ENCODE results near the gene G6PC2. TPM values are rescaled to one million over a fixed set of nuclear protein-coding genes. Genes with fewer than 3 reads are reported as not detected.
A peak's percentile ranks its signal among the peaks of the same experiment; 100 is the strongest.

G6PC2 gene
- total RNA-seq, 1 experiment from 2014 or later = not detected

DNA sequence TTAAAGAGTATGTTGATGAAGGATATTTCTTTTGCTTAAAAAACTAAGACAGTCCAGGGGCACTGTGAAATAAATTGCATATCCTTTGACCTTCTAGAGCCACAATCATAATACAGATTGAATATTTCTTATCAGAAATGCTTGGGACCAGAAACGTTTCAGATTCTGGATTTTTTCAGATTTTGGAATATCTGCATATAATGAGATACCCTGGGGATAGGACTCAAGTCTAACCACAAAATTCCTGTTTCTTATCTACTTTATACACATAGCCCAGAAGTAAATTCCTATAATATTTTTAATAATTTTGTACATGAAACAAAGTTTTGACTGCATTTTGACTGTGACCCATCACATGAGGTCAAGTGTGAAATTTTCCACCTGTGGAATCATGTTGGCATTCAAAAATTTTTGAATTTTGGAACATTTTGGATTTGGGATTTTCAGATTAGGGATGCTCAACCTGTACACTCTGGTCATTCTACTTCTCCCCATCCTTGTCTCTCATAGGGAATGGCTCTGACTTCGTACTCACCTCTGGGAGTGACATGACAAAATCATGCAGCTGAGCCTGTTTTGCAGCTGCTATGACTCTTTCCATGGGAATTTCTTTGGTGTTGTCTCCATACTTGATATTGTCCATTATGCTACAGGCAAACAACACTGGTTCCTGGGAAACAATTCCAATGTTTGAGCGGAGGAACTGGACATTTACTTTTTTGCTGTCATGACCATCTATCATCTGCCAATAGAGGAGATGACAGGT is 25.7 kb downstream of the G6PC2 start:
- ChIA-PET CTCF (no interaction called here), POLR2A (ENCODE audit: unreplicated experiment) (no interaction called here)
- DNase-seq = peak; percentile 43
- intact Hi-C loops (cut with micrococcal nuclease) = no loop called here
- Histone ChIP-seq H3K27ac (ENCODE audit: low read length) (no peak overlapping the region), H3F3A (ENCODE audit: low read length, unreplicated experiment) (no peaks in the 10 kb centered on the region), H3K27me3 (ENCODE audit: low read length) (peaks cover 46% of the 10 kb centered on the region), H4K20me1 (ENCODE audit: low read length) (no peaks in the 10 kb centered on the region), H3K4me1 (ENCODE audit: insufficient read depth, low read length) (no peaks in the 10 kb centered on the region), H3K4me3 (ENCODE audit: low read length) (no peak overlapping the region), H3K9me2 (replicated peaks; ENCODE audit: low read length) (no peaks in the 10 kb centered on the region), H2AFZ (ENCODE audit: low read length) (no peak overlapping the region), H3K9me3 (ENCODE audit: low read length) (no peaks in the 10 kb centered on the region), H3K36me3 (ENCODE audit: low read depth, low read length) (no peaks in the 10 kb centered on the region), H3K4me2 (ENCODE audit: low read length) (no peak overlapping the region), H3K9ac (ENCODE audit: low read length) (no peak overlapping the region), H3K79me2 (ENCODE audit: low read length) (no peaks in the 10 kb centered on the region)
- BruUV-seq (replicated peaks) = no TSS peak
- ATAC-seq = no peak
- no peak for TF ChIP-seq EZH2phosphoT487 (IDR thresholded peaks at IDR 0.05; ENCODE audit: borderline replicate concordance, low read length)
- no peak for TF ChIP-seq CTCF (conservative IDR thresholded peaks at IDR 0.05; ENCODE audit: low read depth, low read length)
- TF ChIP-seq EZH2 (IDR thresholded peaks at IDR 0.05; ENCODE audit: low read length, unreplicated experiment) = no peak

- ChIA-PET CTCF (no interaction called here), POLR2A (ENCODE audit: unreplicated experiment) (interaction anchor here (0.5 kb wide), 1 partner anchor 167 kb away, joined by 3 read pairs; no protein-coding TSS in a partner anchor)
- H4K20me1 ChIP-seq (ENCODE audit: low read length) = no peaks in the 10 kb centered on the region
- H3K9ac ChIP-seq (ENCODE audit: low read length) = no peak overlapping the region
- ATAC-seq (no peak), DNase-seq (no peak)
- H3K27me3 ChIP-seq (ENCODE audit: low read length) = peaks cover 35% of the 10 kb centered on the region
- no peaks in the 10 kb centered on the region for H3K36me3 ChIP-seq (ENCODE audit: low read depth, low read length)
- no peaks in the 10 kb centered on the region for H3K9me3 ChIP-seq (ENCODE audit: low read length)
- no peaks in the 10 kb centered on the region for H3K9me2 ChIP-seq (replicated peaks; ENCODE audit: low read length)
- no peak overlapping the region for H3K27ac ChIP-seq (ENCODE audit: low read length)
- no peaks in the 10 kb centered on the region for H3F3A ChIP-seq (ENCODE audit: low read length, unreplicated experiment)
- BruUV-seq (replicated peaks) = no TSS peak
- no peak overlapping the region for H2AFZ ChIP-seq (ENCODE audit: low read length)
- no peak overlapping the region for H3K4me2 ChIP-seq (ENCODE audit: low read length)
- H3K4me3 ChIP-seq (ENCODE audit: low read length) = no peak overlapping the region
- no peaks in the 10 kb centered on the region for H3K79me2 ChIP-seq (ENCODE audit: low read length)
- intact Hi-C loops (cut with micrococcal nuclease) = no loop called here
- no peak for TF ChIP-seq EZH2 (IDR thresholded peaks at IDR 0.05; ENCODE audit: low read length, unreplicated experiment)
- TF ChIP-seq CTCF (conservative IDR thresholded peaks at IDR 0.05; ENCODE audit: low read depth, low read length) = no peak
- no peak for TF ChIP-seq EZH2phosphoT487 (IDR thresholded peaks at IDR 0.05; ENCODE audit: borderline replicate concordance, low read length)
- no peaks in the 10 kb centered on the region for H3K4me1 ChIP-seq (ENCODE audit: insufficient read depth, low read length)
Observed at GRCh38 chr2:168928113-168928831, 27.2 kb downstream of the G6PC2 start.

DNA sequence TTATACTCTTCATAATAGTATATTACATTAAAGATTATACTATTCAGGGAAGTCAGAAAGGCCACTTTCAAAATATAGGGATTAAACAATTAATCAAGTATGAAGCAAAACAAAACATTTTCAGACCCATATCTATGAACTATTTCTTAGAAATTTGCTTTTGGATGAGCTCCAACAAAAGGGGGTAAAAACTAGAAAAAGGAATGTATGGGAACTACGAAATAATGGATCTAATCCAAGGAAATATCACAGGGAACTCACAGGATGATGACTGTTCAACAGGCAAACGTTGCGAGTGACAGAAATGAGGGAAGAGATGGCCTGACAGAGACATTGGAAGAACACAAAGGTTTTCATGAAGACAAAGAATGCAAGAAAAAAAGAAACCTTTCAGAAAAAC is 27.9 kb downstream of the G6PC2 start:
- Histone ChIP-seq H3K4me1 (ENCODE audit: insufficient read depth, low read length) (no peaks in the 10 kb centered on the region), H3K79me2 (ENCODE audit: low read length) (no peaks in the 10 kb centered on the region), H2AFZ (ENCODE audit: low read length) (no peak overlapping the region), H3K36me3 (ENCODE audit: low read depth, low read length) (no peaks in the 10 kb centered on the region), H3K27me3 (ENCODE audit: low read length) (peaks cover 28% of the 10 kb centered on the region), H3K9ac (ENCODE audit: low read length) (no peak overlapping the region), H3K4me2 (ENCODE audit: low read length) (no peak overlapping the region), H4K20me1 (ENCODE audit: low read length) (no peaks in the 10 kb centered on the region), H3K9me3 (ENCODE audit: low read length) (no peaks in the 10 kb centered on the region), H3K9me2 (replicated peaks; ENCODE audit: low read length) (no peaks in the 10 kb centered on the region), H3K27ac (ENCODE audit: low read length) (no peak overlapping the region), H3F3A (ENCODE audit: low read length, unreplicated experiment) (no peaks in the 10 kb centered on the region), H3K4me3 (ENCODE audit: low read length) (no peak overlapping the region)
- POLR2A ChIA-PET (ENCODE audit: unreplicated experiment) = interaction anchor here (0.5 kb wide), 1 partner anchor 166 kb away, joined by 3 read pairs; no protein-coding TSS in a partner anchor
- TF ChIP-seq EZH2 (IDR thresholded peaks at IDR 0.05; ENCODE audit: low read length, unreplicated experiment) = no peak
- TF ChIP-seq CTCF (conservative IDR thresholded peaks at IDR 0.05; ENCODE audit: low read depth, low read length) = no peak
- TF ChIP-seq EZH2phosphoT487 (IDR thresholded peaks at IDR 0.05; ENCODE audit: borderline replicate concordance, low read length) = no peak
- DNase-seq = no peak
- no TSS peak for BruUV-seq (replicated peaks)
- CTCF ChIA-PET = no interaction called here
- ATAC-seq = no peak
- intact Hi-C loops (cut with micrococcal nuclease) = no loop called here

All from PC-3 (cell line).